Panc1 (cell line): ENCODE data around the gene NHSL1.

Experiments
- POLR2AphosphoS5 ChIP-seq: IDR thresholded peaks from 2 replicates; pipeline ENCODE4 v1.6.1; 2012; ENCODE audit warnings: mild to moderate bottlenecking, low read depth, low read length, moderate library complexity
- TCF7L2 ChIP-seq: IDR thresholded peaks from 2 replicates; pipeline ENCODE4 v1.6.1; 2011; ENCODE audit warnings: mild to moderate bottlenecking, low read depth, low read length, inconsistent platforms
- TF ChIP-seq, protein P1 (sequence below): fragments of 450-650 bp; IDR thresholded peaks from 2 replicates; pipeline ENCODE4 v1.5.1; 2017; ENCODE audit warnings: mild to moderate bottlenecking

DNA sequence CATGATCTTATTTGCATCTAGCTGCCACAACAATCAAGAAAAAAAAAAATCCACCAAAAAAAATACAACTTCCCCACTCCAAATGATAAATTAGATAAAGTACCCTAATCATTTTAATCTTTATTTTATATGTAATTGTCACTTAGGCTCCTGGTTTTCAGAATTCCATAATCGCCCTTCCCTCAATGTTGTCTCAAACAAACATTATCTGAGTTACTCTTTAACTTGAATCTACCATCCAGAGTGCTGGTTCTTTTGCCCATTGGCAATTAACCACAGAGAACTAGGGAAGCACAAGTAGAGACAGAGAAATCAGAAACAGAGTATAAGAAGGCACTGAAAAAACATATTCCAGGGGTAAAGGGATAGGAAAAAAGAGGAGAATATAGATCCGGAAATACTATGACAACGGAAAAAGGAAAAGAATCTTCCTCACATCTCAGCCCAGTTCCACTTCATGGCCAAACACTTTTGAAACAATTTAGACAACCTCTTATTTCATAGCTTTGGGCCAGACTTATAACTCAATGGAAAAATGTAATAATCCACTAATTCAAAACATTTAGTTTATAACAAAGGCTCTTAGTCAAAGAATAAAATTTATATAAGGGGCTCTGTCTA, 861 bp upstream of the NHSL1 start:
- TF ChIP-seq, protein P1, sequence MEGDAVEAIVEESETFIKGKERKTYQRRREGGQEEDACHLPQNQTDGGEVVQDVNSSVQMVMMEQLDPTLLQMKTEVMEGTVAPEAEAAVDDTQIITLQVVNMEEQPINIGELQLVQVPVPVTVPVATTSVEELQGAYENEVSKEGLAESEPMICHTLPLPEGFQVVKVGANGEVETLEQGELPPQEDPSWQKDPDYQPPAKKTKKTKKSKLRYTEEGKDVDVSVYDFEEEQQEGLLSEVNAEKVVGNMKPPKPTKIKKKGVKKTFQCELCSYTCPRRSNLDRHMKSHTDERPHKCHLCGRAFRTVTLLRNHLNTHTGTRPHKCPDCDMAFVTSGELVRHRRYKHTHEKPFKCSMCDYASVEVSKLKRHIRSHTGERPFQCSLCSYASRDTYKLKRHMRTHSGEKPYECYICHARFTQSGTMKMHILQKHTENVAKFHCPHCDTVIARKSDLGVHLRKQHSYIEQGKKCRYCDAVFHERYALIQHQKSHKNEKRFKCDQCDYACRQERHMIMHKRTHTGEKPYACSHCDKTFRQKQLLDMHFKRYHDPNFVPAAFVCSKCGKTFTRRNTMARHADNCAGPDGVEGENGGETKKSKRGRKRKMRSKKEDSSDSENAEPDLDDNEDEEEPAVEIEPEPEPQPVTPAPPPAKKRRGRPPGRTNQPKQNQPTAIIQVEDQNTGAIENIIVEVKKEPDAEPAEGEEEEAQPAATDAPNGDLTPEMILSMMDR = no peak
- TF ChIP-seq TCF7L2 = no peak
- no peak for TF ChIP-seq POLR2AphosphoS5
